Epithelial cell of esophagus (primary cell): Measurements from ENCODE around the gene MRPL40.

Experiments used
- DNase-seq: peaks from one replicate; pipeline ENCODE4 v3.0.0; 2010; ENCODE audit warnings: low read depth
- H3K4me3 ChIP-seq: 2 replicates; pipeline ENCODE4 v1.5.1; 2011; ENCODE audit warnings: mild to moderate bottlenecking, low read length, control low read depth
- TF ChIP-seq, protein P1 (sequence below): IDR thresholded peaks from 2 replicates; pipeline ENCODE4 v1.5.1; 2011; ENCODE audit warnings: low read depth, mild to moderate bottlenecking, low read length, control low read depth, inconsistent platforms; ENCODE audit not compliant: insufficient read depth; ENCODE audit errors: missing control alignments

Gene MRPL40

DNA sequence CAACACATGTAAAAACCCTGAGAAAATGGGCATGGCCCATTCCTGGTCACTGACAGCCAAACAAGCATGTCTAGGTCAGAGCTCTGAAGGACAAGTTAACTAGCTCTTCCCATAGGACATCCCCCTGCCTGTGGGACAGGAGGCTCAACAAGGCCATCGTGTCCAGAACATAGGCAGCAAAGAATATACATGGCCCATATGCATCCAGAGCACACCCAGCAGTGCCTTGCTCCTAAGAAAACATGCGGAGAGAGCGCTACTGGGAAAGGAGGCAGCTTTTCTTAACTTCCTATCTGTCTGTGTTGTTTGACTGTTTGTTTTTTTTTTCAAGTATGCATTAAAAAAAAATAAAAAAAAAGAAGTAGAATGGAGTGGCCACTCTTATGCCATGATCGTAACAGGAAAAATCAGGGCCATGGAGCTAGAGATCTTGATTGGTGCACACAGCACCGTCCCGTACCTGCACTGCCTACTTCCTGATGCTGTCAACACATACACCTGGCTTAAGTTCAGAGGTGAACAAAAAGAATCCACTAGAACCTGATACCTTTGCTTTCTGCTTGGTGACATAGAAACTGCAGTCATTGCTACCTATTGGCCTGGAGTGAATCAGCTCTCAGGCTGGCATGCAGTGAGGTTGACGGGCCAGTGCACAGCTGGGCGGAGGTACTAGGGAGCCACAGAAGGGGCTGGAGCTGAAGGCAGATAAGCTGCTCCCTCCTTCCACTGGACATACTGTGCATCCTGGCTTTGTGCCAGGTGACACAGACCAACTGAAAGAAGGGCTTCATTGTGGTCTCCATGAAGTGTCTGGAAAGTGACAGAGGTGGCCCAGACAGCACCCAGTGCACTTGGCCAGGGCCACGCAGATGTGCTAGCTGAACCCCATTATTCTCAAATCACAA, 34.8 kb downstream of the MRPL40 start:
- no peak for DNase-seq
- TF ChIP-seq, protein P1, sequence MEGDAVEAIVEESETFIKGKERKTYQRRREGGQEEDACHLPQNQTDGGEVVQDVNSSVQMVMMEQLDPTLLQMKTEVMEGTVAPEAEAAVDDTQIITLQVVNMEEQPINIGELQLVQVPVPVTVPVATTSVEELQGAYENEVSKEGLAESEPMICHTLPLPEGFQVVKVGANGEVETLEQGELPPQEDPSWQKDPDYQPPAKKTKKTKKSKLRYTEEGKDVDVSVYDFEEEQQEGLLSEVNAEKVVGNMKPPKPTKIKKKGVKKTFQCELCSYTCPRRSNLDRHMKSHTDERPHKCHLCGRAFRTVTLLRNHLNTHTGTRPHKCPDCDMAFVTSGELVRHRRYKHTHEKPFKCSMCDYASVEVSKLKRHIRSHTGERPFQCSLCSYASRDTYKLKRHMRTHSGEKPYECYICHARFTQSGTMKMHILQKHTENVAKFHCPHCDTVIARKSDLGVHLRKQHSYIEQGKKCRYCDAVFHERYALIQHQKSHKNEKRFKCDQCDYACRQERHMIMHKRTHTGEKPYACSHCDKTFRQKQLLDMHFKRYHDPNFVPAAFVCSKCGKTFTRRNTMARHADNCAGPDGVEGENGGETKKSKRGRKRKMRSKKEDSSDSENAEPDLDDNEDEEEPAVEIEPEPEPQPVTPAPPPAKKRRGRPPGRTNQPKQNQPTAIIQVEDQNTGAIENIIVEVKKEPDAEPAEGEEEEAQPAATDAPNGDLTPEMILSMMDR = no peak
- no peak overlapping the region for H3K4me3 ChIP-seq

DNA sequence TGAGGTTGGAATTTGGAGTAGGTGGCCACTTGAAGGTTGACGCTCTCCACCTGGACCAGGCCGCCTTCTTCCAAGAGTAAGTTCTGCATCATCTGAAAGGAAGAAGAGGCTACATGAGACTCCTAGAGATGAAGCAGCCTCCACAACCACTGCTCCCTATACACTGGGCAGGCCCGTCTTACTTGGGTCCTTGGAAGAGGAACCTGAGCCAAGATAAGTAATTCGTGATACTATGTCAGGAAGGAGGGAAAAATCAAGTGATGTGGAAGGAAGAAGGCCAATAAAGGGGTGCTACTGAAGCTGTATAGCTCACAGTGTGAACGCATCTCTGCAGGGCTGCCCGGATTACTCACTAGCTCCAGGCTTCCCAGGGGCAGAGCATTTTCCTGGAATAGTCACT, 35.6 kb downstream of the MRPL40 start:
- no peak overlapping the region for H3K4me3 ChIP-seq
- TF ChIP-seq, protein P1 = no peak
- DNase-seq = no peak

DNA sequence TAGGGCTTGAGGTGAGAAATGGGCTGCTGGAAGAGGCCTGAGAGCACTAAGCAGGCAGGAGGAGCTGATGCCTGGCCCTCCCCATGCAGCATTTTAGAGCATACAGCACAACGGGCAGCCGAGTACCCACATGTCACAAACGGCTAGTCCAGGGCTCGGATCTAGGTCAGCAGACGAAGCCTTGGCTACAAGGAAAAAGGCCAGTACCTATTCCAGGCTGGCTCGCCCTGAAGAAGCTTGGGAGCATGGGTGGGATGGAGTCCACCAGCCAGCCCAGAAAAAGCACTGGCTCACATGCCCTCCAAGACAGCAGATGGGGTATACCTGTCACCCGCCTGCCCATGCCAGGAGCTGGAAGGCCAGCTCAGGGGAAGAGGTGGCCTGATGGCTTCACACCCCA, 37.1 kb downstream of the MRPL40 start:
- DNase-seq = no peak
- H3K4me3 ChIP-seq = no peak overlapping the region
- TF ChIP-seq, protein P1 = no peak

DNA sequence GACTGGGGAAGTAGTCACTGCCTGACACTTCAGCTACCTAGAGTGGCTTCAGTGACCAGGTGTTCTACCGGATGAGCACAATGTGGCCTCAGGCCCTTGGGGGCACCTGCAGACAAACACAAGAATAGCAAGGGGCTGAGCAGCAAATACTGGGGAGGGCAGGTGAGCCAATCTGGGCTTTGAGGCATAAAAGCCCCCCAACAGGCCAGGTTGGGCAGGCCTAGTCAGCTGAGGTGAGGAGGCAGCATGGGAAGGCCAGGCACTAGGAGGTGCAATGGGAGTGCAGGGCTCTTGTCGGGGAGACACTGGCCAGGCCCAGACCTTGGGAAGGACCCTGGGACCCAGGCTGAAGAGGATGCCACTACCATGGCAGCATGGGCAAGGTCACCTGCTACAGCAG, 37.7 kb downstream of the MRPL40 start:
- H3K4me3 ChIP-seq = no peak overlapping the region
- no peak for DNase-seq
- TF ChIP-seq, protein P1 = no peak

DNA sequence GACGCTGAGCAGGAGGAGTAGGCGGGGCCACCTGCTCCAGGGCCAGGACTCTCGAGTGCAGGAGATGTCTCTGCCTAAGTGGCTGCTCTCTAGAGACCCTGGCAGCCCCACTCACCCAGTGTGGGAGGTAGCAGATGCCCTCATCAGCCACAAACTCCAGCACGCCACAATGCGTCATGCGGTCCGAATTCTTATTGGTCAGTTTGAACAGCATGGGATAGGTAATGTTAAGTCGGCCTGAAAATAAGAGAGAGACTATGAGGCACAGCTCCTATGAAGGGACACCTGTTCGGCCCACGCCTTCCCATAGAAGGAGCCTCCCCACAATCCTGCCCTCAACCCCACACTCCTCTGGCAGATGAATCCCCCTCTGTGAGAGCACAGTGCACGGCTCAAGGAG, 39.2 kb downstream of the MRPL40 start:
- no peak for DNase-seq
- no peak overlapping the region for H3K4me3 ChIP-seq
- TF ChIP-seq, protein P1 = no peak

DNA sequence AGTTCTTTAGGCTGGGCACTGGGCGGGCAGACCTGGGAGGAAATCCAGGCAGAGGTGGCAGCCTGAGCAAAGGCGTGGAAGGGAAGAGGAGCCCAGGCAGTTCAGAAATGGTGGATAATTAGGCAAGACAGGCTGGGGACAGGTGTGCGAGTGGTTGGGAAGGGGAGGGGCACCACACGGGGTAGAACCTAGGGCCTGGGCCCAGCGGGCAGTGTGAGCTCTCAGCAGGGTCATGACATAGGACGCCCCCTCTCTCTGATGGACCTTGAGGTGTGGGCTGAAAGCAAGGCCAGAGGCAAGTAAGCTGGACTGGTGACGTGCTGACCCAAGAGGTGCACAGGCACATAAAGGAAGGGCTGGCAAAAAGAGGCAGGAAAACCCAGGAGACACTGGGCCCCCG, 39.9 kb downstream of the MRPL40 start:
- TF ChIP-seq, protein P1 = no peak
- no peak for DNase-seq
- no peak overlapping the region for H3K4me3 ChIP-seq

DNA sequence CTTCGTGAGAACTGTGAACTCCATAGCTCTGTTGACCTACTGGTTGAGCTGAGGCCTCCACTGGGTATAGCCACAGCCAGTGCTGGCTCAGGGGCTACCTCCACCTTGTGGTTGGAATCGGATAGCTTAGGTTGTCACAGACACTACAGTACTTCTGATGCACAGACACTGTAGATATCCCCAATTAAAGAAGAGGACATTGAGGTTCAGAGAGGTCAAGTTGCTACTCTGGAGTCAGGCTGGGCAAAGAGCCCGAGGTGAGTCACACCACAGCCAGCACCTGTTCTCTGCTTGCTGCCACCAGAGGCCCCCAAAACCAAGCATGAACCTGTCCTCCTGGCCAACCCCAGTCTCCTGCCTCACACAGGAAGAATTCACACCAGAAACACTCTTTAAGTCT, 41.2 kb downstream of the MRPL40 start:
- no peak overlapping the region for H3K4me3 ChIP-seq
- DNase-seq = no peak
- TF ChIP-seq, protein P1 = no peak
